K562 (cell line): ENCODE results near the gene ZNF581. TPM values are rescaled to one million over a fixed set of nuclear protein-coding genes. Genes with fewer than 3 reads are reported as not detected.

Source experiments
- ATAC-seq: fragments of 200-7000 bp; cut with Tn5 transposase; 3 replicates; pipeline ENCODE4 v1.9.1; 2020; ENCODE audit warnings: moderate library complexity
- BruUV-seq: library from RNA; stranded (reverse); fragments of 400-500 nt; replicated peaks from 2 replicates; lab custom pipeline; 2021; lab: Mats Ljungman, UMichigan
- CTCF ChIA-PET: fragments of 300-600 bp; formaldehyde crosslinking; extraction: SDS; loops from one replicate; lab custom pipeline; 2021; ENCODE audit warnings: low intra/inter-chr PET ratio; lab: Yijun Ruan, JAX
- POLR2A ChIA-PET: fragments of 300-600, 350-650 bp; sonication (Branson Sonifier 250); formaldehyde crosslinking; extraction: SDS; loops from one replicate; lab custom pipeline; 2021; ENCODE audit warnings: antibody characterized with exemption, inconsistent platforms; lab: Yijun Ruan, JAX
- DNase-seq, 4 experiments: peaks; one replicate each; pipeline versions ENCODE4 v3.0.0 to v3.0.0-alpha.2; 2011 to 2018; ENCODE audit warnings: low spot score in 3 of 4, mixed read lengths in 3 of 4; ENCODE audit errors: extremely low read depth in 1 of 4
- FAIRE-seq: peaks from 2 replicates; lab custom pipeline; 2011; peaks lifted over from hg19 to GRCh38; lab: Jason Lieb, UNC
- H2AFZ ChIP-seq: 2 replicates; pipeline ENCODE4 v1.6.0; 2011; ENCODE audit warnings: low read depth, low read length, control low read depth, inconsistent platforms
- H3K27ac ChIP-seq: fragments of 200-600 bp; 3 replicates; pipeline ENCODE4 v1.8.0; 2011; ENCODE audit warnings: low read depth, mild to moderate bottlenecking, control low read depth, inconsistent platforms, low read length, moderate library complexity, mixed read lengths; ENCODE audit errors: extremely low read depth
- H3K27me3 ChIP-seq, 2 experiments: fragments of 300-600 bp in 1 of 2; 2 replicates in 1 of 2; 3 replicates in 1 of 2; pipeline versions ENCODE4 v1.6.0 to v1.8.0; 2011; ENCODE audit warnings: inconsistent platforms in 2 of 2, low read length in 2 of 2, mild to moderate bottlenecking in 1 of 2, mixed read lengths in 1 of 2, moderate library complexity in 1 of 2; ENCODE audit not compliant: control insufficient read depth in 2 of 2, insufficient read depth in 2 of 2
- H3K36me3 ChIP-seq: fragments of 300-600 bp; 3 replicates; pipeline ENCODE4 v1.8.0; 2011; ENCODE audit warnings: mild to moderate bottlenecking, low read length, inconsistent platforms; ENCODE audit not compliant: control insufficient read depth, insufficient read depth
- H3K4me1 ChIP-seq, 2 experiments: fragments of 200-600 bp in 1 of 2; replicated peaks in 1 of 2; 2 replicates in 1 of 2; 3 replicates in 1 of 2; pipeline versions ENCODE4 v1.5.1 to v1.8.0; 2011; ENCODE audit warnings: inconsistent platforms in 2 of 2, low read length in 2 of 2, mild to moderate bottlenecking in 1 of 2, mixed read lengths in 1 of 2, moderate library complexity in 1 of 2; ENCODE audit not compliant: control insufficient read depth in 2 of 2, insufficient read depth in 2 of 2
- H3K4me2 ChIP-seq: 2 replicates; pipeline ENCODE4 v1.6.1; 2011; ENCODE audit warnings: low read length, control low read depth, inconsistent platforms, mixed read lengths; ENCODE audit not compliant: insufficient read depth
- H3K4me3 ChIP-seq: fragments of 200-600 bp; sonication (generic), shearing (Covaris generic); 2 replicates; pipeline ENCODE4 v1.5.1; 2016; ENCODE audit warnings: control low read depth, inconsistent platforms
- H3K79me2 ChIP-seq: fragments of 200-600 bp; 3 replicates; pipeline ENCODE4 v1.8.0; 2011; ENCODE audit warnings: low read length, inconsistent platforms; ENCODE audit not compliant: control insufficient read depth, insufficient read depth
- H3K9ac ChIP-seq, 2 experiments: 2 replicates each; pipeline versions ENCODE4 v1.6.0 to v1.6.1; 2011; ENCODE audit warnings: low read depth in 2 of 2, low read length in 2 of 2, control low read depth in 1 of 2, inconsistent platforms in 1 of 2, mild to moderate bottlenecking in 1 of 2, mixed read lengths in 1 of 2; ENCODE audit not compliant: insufficient read depth in 1 of 2
- H3K9me1 ChIP-seq: one replicate; pipeline ENCODE4 v1.6.0; 2011; ENCODE audit warnings: inconsistent platforms, mild to moderate bottlenecking, low read length, moderate library complexity; ENCODE audit not compliant: control insufficient read depth, insufficient read depth
- H3K9me3 ChIP-seq: replicated peaks from 2 replicates; pipeline ENCODE4 v1.5.1; 2011; ENCODE audit warnings: low read depth, low read length, inconsistent platforms; ENCODE audit not compliant: control insufficient read depth, insufficient read depth
- H4K20me1 ChIP-seq: replicated peaks from 2 replicates; pipeline ENCODE4 v1.6.1; 2011; ENCODE audit warnings: low read length, inconsistent platforms, mixed read lengths; ENCODE audit not compliant: control insufficient read depth, insufficient read depth
- BRCA1 ChIP-seq, 2 experiments: fragments of 450-650 bp in 1 of 2; sonication (generic) in 1 of 2; formaldehyde crosslinking in 1 of 2; IDR thresholded peaks; 2 replicates each; pipeline versions ENCODE4 v1.5.0 to v1.6.1; 2017 to 2020; ENCODE audit warnings: mild to moderate bottlenecking in 1 of 2, missing genetic modification reagents in 1 of 2
- CHD2 ChIP-seq: IDR thresholded peaks from 2 replicates; pipeline ENCODE4 v1.6.1; 2011; ENCODE audit warnings: low read depth, low read length
- E2F8 ChIP-seq: fragments of 450-650 bp; IDR thresholded peaks from 2 replicates; pipeline ENCODE4 v1.7.1; 2018; ENCODE audit warnings: mild to moderate bottlenecking, low read depth; ENCODE audit not compliant: partially characterized antibody
- GTF2B ChIP-seq: IDR thresholded peaks from 2 replicates; pipeline ENCODE4 v1.6.1; 2011; ENCODE audit not compliant: insufficient read length; ENCODE audit errors: extremely low read depth
- NCOR1 ChIP-seq: fragments of 450-650 bp; IDR thresholded peaks from 2 replicates; pipeline ENCODE4 v1.6.1; 2016; ENCODE audit warnings: mild to moderate bottlenecking, moderate library complexity
- POLR2G ChIP-seq: fragments of 200-400 bp; formaldehyde crosslinking; IDR thresholded peaks from 2 replicates; pipeline ENCODE4 v1.6.1; 2017; ENCODE audit warnings: low read depth, mild to moderate bottlenecking, antibody characterized with exemption, low read length, moderate library complexity
- RAD21 ChIP-seq, 2 experiments: fragments of 250-450 bp in 1 of 2; fragments of 450-650 bp in 1 of 2; sonication (Bioruptor Pico) in 1 of 2; formaldehyde crosslinking in 1 of 2; IDR thresholded peaks in 1 of 2; conservative IDR thresholded peaks in 1 of 2; 2 replicates each; pipeline versions ENCODE4 v1.4.0 to v1.8.0; 2020 to 2022; ENCODE audit warnings: mild to moderate bottlenecking in 2 of 2, moderate library complexity in 1 of 2
- RBFOX2 ChIP-seq: fragments of 200-400 bp; formaldehyde crosslinking; IDR thresholded peaks from 2 replicates; pipeline ENCODE4 v1.6.1; 2017; ENCODE audit warnings: low read depth, mild to moderate bottlenecking, low read length, moderate library complexity
- SIN3B ChIP-seq: fragments of 450-650 bp; IDR thresholded peaks from 2 replicates; pipeline ENCODE4 v1.6.1; 2017; ENCODE audit warnings: low read depth, mild to moderate bottlenecking, moderate library complexity
- SUPT5H ChIP-seq: fragments of 450-650 bp; IDR thresholded peaks from 2 replicates; pipeline ENCODE4 v1.6.1; 2016
- ZFP1 ChIP-seq: fragments of 450-650 bp; formaldehyde crosslinking; IDR thresholded peaks from 2 replicates; pipeline ENCODE4 v1.4.0; 2020; ENCODE audit warnings: mild to moderate bottlenecking, mixed read lengths
- ZKSCAN3 ChIP-seq: fragments of 250-450 bp; sonication (Bioruptor Pico); IDR thresholded peaks from 2 replicates; pipeline ENCODE4 v1.4.0; 2020
- ZNF121 ChIP-seq: sonication (generic); formaldehyde crosslinking; conservative IDR thresholded peaks from 2 replicates; pipeline ENCODE4 v1.8.0; 2022; ENCODE audit warnings: missing genetic modification reagents
- ZNF23 ChIP-seq: fragments of 250-450 bp; sonication (Bioruptor Pico); IDR thresholded peaks from 2 replicates; pipeline ENCODE4 v1.4.0; 2020; ENCODE audit warnings: mild to moderate bottlenecking
- ZNF354B ChIP-seq: fragments of 250-450 bp; sonication (Bioruptor Pico); IDR thresholded peaks from 2 replicates; pipeline ENCODE4 v1.4.0; 2020
- ZNF766 ChIP-seq: fragments of 200-800 bp; sonication (Bioruptor generic); conservative IDR thresholded peaks from 2 replicates; pipeline ENCODE4 v1.6.1; 2016; ENCODE audit warnings: missing genetic modification characterization, missing compliant biosample characterization
- WGBS: fragments of 100-300 bp; shearing (Covaris generic); methylation state at CpG from one replicate; pipeline ENCODE4 v1.1.6; 2016; ENCODE audit warnings: low coverage, mixed read lengths; ENCODE audit not compliant: insufficient coverage; ENCODE audit errors: missing lambda C conversion rate; 5-methylcytosine and 5-hydroxymethylcytosine counted together
- in situ Hi-C: fragments of 300-500 bp; cut with MboI; formaldehyde crosslinking; loops from 4 replicates; pipeline ENCODE4 v1.15.0; 2018; ENCODE audit warnings: inconsistent platforms, mixed read lengths
- intact Hi-C: fragments of 100-400 bp; cut with micrococcal nuclease; formaldehyde crosslinking; loops from 2 replicates; pipeline ENCODE4 v1.14.2; 2022
- polyA plus RNA-seq, 8 experiments: library from polyadenylated mRNA; depleted of rRNA in 4 of 8; stranded (reverse) in 5 of 8; unstranded in 3 of 8; fragments of >200 nt; fragmentation: Nextera tagmentation in 2 of 8; fragmentation: Illumina TruSeq in 1 of 8; extraction: Ambion mirVana in 2 of 8; extraction: Trizol in 1 of 8; gene quantifications; 2 replicates each; pipeline versions ENCODE4 v1.2.1 to v1.2.3, GENCODE V29; 2011 to 2014; ENCODE audit warnings: inconsistent platforms in 1 of 8, missing spikeins in 1 of 8
- total RNA-seq, 7 experiments: library from RNA; depleted of rRNA in 6 of 7; stranded (reverse); fragments of >200 nt in 6 of 7; fragmentation: Illumina TruSeq in 2 of 7; extraction: Trizol in 2 of 7; gene quantifications; 2 replicates each; pipeline versions ENCODE4 v1.2.1 to v1.2.3, GENCODE V29; 2011 to 2021; ENCODE audit warnings: low replicate concordance in 1 of 7

Gene ZNF581
- total and polyA plus RNA-seq, 9 of the 15 experiments (the other 6 are each of a cell fraction or from before 2014, with no cell fraction given), result 2.4 to 39.4 (median 15.4) TPM

- no peak for FAIRE-seq
- DNase-seq, result peak in 1 of 4 experiments; percentile 16
- H3K4me2 ChIP-seq, result no peak overlapping the region
- no peak overlapping the region for H3K9ac ChIP-seq
- H3K36me3 ChIP-seq, result peaks cover 95% of the 10 kb centered on the region
- H3K4me1 ChIP-seq, result peaks cover 14 to 30% of the 10 kb centered on the region in 2 experiments; a peak in 4 of 5 replicates
- H4K20me1 ChIP-seq, result peaks cover 57% of the 10 kb centered on the region
- H3K4me3 ChIP-seq, result no peak overlapping the region
- TF ChIP-seq ZNF354B (no peak), CHD2 (no peak), ZNF766 (CRISPR knock-in tag) (no peak), ZNF23 (CRISPR knock-in tag) (no peak), POLR2G (peak; percentile 41), ZNF121 (CRISPR knock-in tag) (no peak), ZFP1 (CRISPR knock-in tag) (no peak), SUPT5H (no peak), NCOR1 (no peak), ZKSCAN3 (CRISPR knock-in tag) (no peak), RAD21 (CRISPR knock-in tag; conservative IDR thresholded peaks at IDR 0.05 in 1 of 2, IDR thresholded peaks at IDR 0.05 in 1 of 2) (no peak), BRCA1 (IDR thresholded peaks at IDR 0.05) (no peak), BRCA1 (CRISPR knock-in tag; IDR thresholded peaks at IDR 0.05) (no peak), SIN3B (no peak), GTF2B (no peak), E2F8 (no peak), RBFOX2 (peak; percentile 16)
- in situ Hi-C loops (no loop called here), intact Hi-C loops (no loop called here)
- no peaks in the 10 kb centered on the region for H3K9me3 ChIP-seq
- no peaks in the 10 kb centered on the region for H3K27me3 ChIP-seq
- POLR2A ChIA-PET, result interaction anchor here (3.1 to 3.3 kb wide), 2 partner anchors 11 to 13 kb away, joined by 11 to 21 read pairs; partner anchors contain the start of gene U2AF2
- no peak overlapping the region for H2AFZ ChIP-seq
- WGBS, result 78% methylated on average over 11 of the region's 11 CpGs
- peaks cover 85% of the 10 kb centered on the region for H3K79me2 ChIP-seq
- no peak for ATAC-seq
- BruUV-seq, result no TSS peak
- no peak overlapping the region for H3K27ac ChIP-seq
- CTCF ChIA-PET, result no interaction called here
- H3K9me1 ChIP-seq, result peaks cover 9% of the 10 kb centered on the region
Observed at GRCh38 chr19:55667958-55668357, 24.5 kb downstream of the ZNF581 start.
